ENCODE data around the gene LMX1B. TPM values are rescaled to one million over a fixed set of nuclear protein-coding genes. Genes with fewer than 3 reads are reported as not detected.

The LMX1B gene
- total and polyA plus RNA-seq, 2 donors (not counting 3 experiments of a cell fraction or from before 2014, with no cell fraction given): not detected

DNA sequence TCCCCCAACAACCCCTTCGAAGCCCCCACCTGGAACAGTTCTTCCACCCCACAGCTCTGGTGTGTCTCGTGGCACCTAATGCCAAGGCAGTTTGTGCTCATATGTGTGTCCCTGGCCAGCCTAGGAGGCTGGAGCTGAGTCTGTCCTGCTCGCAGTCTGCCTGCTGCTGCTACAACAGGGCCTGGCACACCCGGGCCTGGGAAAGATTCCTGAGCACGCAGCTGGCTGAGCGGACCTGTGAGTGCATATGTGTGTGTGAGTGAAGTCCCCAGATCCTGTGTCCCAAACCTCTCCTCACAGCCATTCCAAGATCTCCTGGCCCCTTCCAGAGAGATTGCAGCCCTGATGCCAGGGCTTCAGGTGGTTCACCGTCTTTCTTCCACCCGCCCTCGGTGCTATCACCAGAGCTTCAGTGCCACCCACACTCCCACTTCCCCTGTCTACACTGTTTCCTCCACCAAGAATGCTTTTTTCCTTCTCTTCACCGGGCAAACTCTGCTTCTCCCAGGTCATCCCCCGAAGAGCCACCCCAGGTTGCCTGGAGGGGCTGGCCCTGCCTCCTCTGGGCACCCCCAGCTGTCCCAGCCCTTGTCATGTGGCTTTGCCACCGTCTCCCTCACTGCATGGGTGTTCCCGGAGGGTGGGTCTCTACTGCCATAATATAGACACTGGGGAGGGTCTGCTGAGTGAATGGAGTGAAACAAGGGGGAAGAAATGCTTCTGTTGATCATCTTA, 28.4 kb downstream of the LMX1B start:
- H3K36me3 ChIP-seq (ENCODE audit: control insufficient read depth in 2 of 2, extremely low read depth in 1 of 2, insufficient read depth in 2 of 2, low read length in 2 of 2): no peaks in the 10 kb centered on the region
- BruUV-seq (replicated peaks): no TSS peak
- FAIRE-seq: no peak
- H3K9me1 ChIP-seq (replicated peaks; ENCODE audit: control insufficient read depth, extremely low read depth, insufficient read depth, low read length): no peaks in the 10 kb centered on the region
- dilution Hi-C loops (cut with MboI; ENCODE audit: extremely low pct_ligation_motif_present, low sequenced_read_pairs) (no loop called here), intact Hi-C loops (cut with micrococcal nuclease) (no loop called here)
- H3K4me3 ChIP-seq (replicated peaks in 1 of 3; ENCODE audit: insufficient read depth in 1 of 3, low read depth in 1 of 3, low read length in 3 of 3): no peak overlapping the region
- peak; percentile 4 for TF ChIP-seq EZH2 (IDR thresholded peaks at IDR 0.05; ENCODE audit: borderline replicate concordance, low read depth, low read length, severe bottlenecking)
- TF ChIP-seq MYC (IDR thresholded peaks at IDR 0.05; ENCODE audit: low read depth, low read length): no peak
- no peaks in the 10 kb centered on the region for H4K20me1 ChIP-seq (replicated peaks; ENCODE audit: control insufficient read depth, extremely low read depth, insufficient read depth, low read length)
- POLR2A ChIA-PET: no interaction called here
- H3K27ac ChIP-seq (ENCODE audit: insufficient read depth, low read depth, low read length): no peak overlapping the region
- no peak overlapping the region for H2AFZ ChIP-seq (ENCODE audit: low read depth, low read length)
- CTCF ChIA-PET: interaction anchor here (1.0 to 4.4 kb wide), 4 partner anchors 10 to 60 kb away, joined by 3 to 19 read pairs (median 6); no protein-coding TSS in a partner anchor
- H3K4me2 ChIP-seq (ENCODE audit: insufficient read depth, low read length): no peak overlapping the region
- DNase-seq (ENCODE audit: low read depth, low spot score): no peak
- H3K79me2 ChIP-seq (ENCODE audit: control insufficient read depth, insufficient read depth, low read length): no peaks in the 10 kb centered on the region
- H3K4me1 ChIP-seq (ENCODE audit: control insufficient read depth, extremely low read depth, insufficient read depth, low read length): no peaks in the 10 kb centered on the region
- H3K9ac ChIP-seq (replicated peaks; ENCODE audit: extremely low read depth, insufficient read depth, low read length): no peak overlapping the region
- H3K9me3 ChIP-seq (replicated peaks; ENCODE audit: control insufficient read depth, insufficient read depth, low read length): no peaks in the 10 kb centered on the region
- peaks cover 54 to 73% of the 10 kb centered on the region in 2 experiments for H3K27me3 ChIP-seq (ENCODE audit: control insufficient read depth in 2 of 2, insufficient read depth in 2 of 2, low read length in 2 of 2)

DNA sequence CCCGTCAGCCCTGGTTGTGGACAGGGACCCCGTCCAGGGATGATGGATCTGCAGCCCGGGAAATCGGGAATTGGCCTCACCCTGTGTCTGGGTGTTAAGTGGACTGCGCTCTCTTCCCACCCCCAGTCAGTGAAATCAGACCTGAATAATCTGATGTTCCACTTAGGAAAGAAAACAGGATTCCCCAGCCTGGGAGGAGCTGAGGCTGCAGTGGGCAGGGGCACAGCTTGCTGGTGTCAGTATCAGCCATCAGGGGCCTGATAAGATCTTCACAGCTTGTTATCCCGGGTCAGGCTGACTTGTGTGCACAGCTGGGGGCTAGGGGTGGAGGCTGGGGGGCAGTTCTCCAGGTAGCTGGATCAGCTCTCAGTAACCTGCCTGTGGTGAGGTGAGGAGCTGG, 29.1 kb downstream of the LMX1B start:
- Histone ChIP-seq H3K4me2 (ENCODE audit: insufficient read depth, low read length) (no peak overlapping the region), H2AFZ (ENCODE audit: low read depth, low read length) (no peak overlapping the region), H3K79me2 (ENCODE audit: control insufficient read depth, insufficient read depth, low read length) (no peaks in the 10 kb centered on the region), H3K36me3 (ENCODE audit: control insufficient read depth in 2 of 2, extremely low read depth in 1 of 2, insufficient read depth in 2 of 2, low read length in 2 of 2) (no peaks in the 10 kb centered on the region), H3K4me3 (replicated peaks in 1 of 3; ENCODE audit: insufficient read depth in 1 of 3, low read depth in 1 of 3, low read length in 3 of 3) (no peak overlapping the region), H3K27ac (ENCODE audit: insufficient read depth, low read depth, low read length) (no peak overlapping the region), H3K9me1 (replicated peaks; ENCODE audit: control insufficient read depth, extremely low read depth, insufficient read depth, low read length) (no peaks in the 10 kb centered on the region), H4K20me1 (replicated peaks; ENCODE audit: control insufficient read depth, extremely low read depth, insufficient read depth, low read length) (no peaks in the 10 kb centered on the region), H3K27me3 (ENCODE audit: control insufficient read depth in 2 of 2, insufficient read depth in 2 of 2, low read length in 2 of 2) (peaks cover 52 to 68% of the 10 kb centered on the region in 2 experiments), H3K9me3 (replicated peaks; ENCODE audit: control insufficient read depth, insufficient read depth, low read length) (no peaks in the 10 kb centered on the region), H3K9ac (replicated peaks; ENCODE audit: extremely low read depth, insufficient read depth, low read length) (no peak overlapping the region), H3K4me1 (ENCODE audit: control insufficient read depth, extremely low read depth, insufficient read depth, low read length) (no peaks in the 10 kb centered on the region)
- CTCF ChIA-PET: interaction anchor here (1.0 kb wide), 2 partner anchors 10 to 48 kb away, joined by 3 to 4 read pairs; no protein-coding TSS in a partner anchor
- dilution Hi-C loops (cut with MboI; ENCODE audit: extremely low pct_ligation_motif_present, low sequenced_read_pairs): no loop called here
- no TSS peak for BruUV-seq (replicated peaks)
- FAIRE-seq: no peak
- intact Hi-C loops (cut with micrococcal nuclease): no loop called here
- TF ChIP-seq, protein P1, sequence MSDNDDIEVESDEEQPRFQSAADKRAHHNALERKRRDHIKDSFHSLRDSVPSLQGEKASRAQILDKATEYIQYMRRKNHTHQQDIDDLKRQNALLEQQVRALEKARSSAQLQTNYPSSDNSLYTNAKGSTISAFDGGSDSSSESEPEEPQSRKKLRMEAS (IDR thresholded peaks at IDR 0.05; ENCODE audit: insufficient read depth, insufficient read length): no peak
- TF ChIP-seq EZH2 (IDR thresholded peaks at IDR 0.05; ENCODE audit: borderline replicate concordance, low read depth, low read length, severe bottlenecking) (peak; percentile 10), POLR2AphosphoS5 (IDR thresholded peaks at IDR 0.05; ENCODE audit: insufficient read depth, low read depth, low read length) (no peak)
- no peak for DNase-seq (ENCODE audit: low read depth, low spot score)
- POLR2A ChIA-PET: no interaction called here

All from endothelial cell of umbilical vein (primary cell).